ENCODE data around the gene HSD17B3.

Gene HSD17B3

DNA sequence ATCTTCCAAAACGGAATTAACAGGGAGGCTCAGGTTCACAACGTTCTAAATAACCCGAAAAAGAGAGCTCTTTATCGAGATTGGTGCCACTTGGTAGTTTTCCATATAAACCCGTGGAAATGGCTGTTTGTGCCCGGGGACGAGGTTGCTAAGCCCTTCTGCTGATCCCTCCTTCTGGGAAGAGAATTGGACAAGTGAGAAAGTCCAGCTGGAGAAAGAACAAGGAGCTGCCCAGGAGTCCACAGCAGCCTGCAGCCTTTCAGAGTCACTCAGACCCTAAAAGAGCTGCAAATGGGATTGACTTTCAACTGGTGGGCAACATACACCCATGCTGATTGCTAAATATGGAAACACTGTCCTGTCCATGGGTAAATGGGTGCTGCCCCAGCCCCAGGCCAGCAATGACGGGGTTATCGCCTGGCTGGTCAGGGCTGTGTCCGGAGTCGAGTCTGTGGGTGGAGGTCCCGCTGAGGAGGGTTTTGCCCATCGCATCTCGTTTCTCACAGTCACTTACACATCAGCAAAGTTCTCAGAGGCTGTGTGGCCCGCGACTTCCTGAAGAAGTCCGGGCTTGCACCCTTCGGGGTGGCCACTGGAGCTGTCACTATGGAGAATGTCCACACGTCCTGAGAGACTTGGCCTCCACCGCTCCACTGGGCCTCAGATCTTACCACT is 40.7 kb upstream of the HSD17B3 start:
- no peak for DNase-seq (ENCODE audit: low read depth)
- no peak overlapping the region for H3K4me3 ChIP-seq (ENCODE audit: low read length)
- TF ChIP-seq, protein P1, sequence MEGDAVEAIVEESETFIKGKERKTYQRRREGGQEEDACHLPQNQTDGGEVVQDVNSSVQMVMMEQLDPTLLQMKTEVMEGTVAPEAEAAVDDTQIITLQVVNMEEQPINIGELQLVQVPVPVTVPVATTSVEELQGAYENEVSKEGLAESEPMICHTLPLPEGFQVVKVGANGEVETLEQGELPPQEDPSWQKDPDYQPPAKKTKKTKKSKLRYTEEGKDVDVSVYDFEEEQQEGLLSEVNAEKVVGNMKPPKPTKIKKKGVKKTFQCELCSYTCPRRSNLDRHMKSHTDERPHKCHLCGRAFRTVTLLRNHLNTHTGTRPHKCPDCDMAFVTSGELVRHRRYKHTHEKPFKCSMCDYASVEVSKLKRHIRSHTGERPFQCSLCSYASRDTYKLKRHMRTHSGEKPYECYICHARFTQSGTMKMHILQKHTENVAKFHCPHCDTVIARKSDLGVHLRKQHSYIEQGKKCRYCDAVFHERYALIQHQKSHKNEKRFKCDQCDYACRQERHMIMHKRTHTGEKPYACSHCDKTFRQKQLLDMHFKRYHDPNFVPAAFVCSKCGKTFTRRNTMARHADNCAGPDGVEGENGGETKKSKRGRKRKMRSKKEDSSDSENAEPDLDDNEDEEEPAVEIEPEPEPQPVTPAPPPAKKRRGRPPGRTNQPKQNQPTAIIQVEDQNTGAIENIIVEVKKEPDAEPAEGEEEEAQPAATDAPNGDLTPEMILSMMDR (conservative IDR thresholded peaks at IDR 0.05; ENCODE audit: low read depth, low read length) = no peak

DNA sequence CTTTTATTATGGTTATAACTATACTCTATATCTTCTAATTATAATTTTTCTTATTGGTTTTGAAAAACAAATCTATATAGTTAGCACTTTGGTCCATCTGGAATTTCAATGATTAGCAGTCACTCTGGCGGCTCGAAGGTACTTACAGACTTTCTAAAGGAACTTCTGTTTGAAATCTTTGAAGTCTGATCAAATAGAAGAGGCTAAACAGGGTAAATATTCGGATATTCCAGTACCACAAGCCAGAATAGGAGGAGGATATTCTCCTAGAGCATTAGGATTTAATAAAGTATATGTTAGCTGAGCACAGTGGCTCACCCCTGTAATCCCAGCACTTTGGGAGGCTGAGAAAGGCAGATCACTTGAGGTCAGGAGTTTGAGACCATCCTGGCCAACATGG is 38.7 kb upstream of the HSD17B3 start:
- no peak overlapping the region for H3K4me3 ChIP-seq (ENCODE audit: low read length)
- no peak for DNase-seq (ENCODE audit: low read depth)
- TF ChIP-seq, protein P1 (conservative IDR thresholded peaks at IDR 0.05; ENCODE audit: low read depth, low read length) = no peak

GRCh38 chr9:96338299-96338698 is 36.3 kb upstream of the HSD17B3 start:
- DNase-seq (ENCODE audit: low read depth) = no peak
- TF ChIP-seq, protein P1 (conservative IDR thresholded peaks at IDR 0.05; ENCODE audit: low read depth, low read length) = no peak
- H3K4me3 ChIP-seq (ENCODE audit: low read length) = no peak overlapping the region

- DNase-seq (ENCODE audit: low read depth) = no peak
- TF ChIP-seq, protein P1 (conservative IDR thresholded peaks at IDR 0.05; ENCODE audit: low read depth, low read length) = no peak
- H3K4me3 ChIP-seq (ENCODE audit: low read length) = no peak overlapping the region
Measured at GRCh38 chr9:96333958-96334357, 32.0 kb upstream of the HSD17B3 start.

GRCh38 chr9:96331236-96331947 is 29.4 kb upstream of the HSD17B3 start:
- H3K4me3 ChIP-seq (ENCODE audit: low read length) = no peak overlapping the region
- DNase-seq (ENCODE audit: low read depth) = peak; percentile 46
- TF ChIP-seq, protein P1 (conservative IDR thresholded peaks at IDR 0.05; ENCODE audit: low read depth, low read length) = no peak

GRCh38 chr9:96327694-96328352 is 25.8 kb upstream of the HSD17B3 start:
- TF ChIP-seq, protein P1 (conservative IDR thresholded peaks at IDR 0.05; ENCODE audit: low read depth, low read length) = peak; percentile 76
- H3K4me3 ChIP-seq (ENCODE audit: low read length) = no peak overlapping the region
- no peak for DNase-seq (ENCODE audit: low read depth)

Data from retinal pigment epithelial cell (primary cell).